Neuronal stem cell (in vitro differentiated cells): ENCODE data around the gene ANAPC4.

Experiments used
- DNase-seq: peaks from one replicate; pipeline ENCODE4 v3.0.0-alpha.2; 2013; ENCODE audit warnings: low spot score
- H2AFZ ChIP-seq: one replicate; pipeline ENCODE4 v1.6.1; 2013; ENCODE audit warnings: mild to moderate bottlenecking, low read length, inconsistent platforms
- H2AK5ac ChIP-seq: 2 replicates; pipeline ENCODE4 v1.6.1; 2013; ENCODE audit warnings: low read depth, mild to moderate bottlenecking, inconsistent platforms, low read length, moderate library complexity, mixed read lengths
- H2BK120ac ChIP-seq: 2 replicates; pipeline ENCODE4 v1.6.1; 2013; ENCODE audit warnings: low read depth, mild to moderate bottlenecking, inconsistent platforms, low read length, moderate library complexity, mixed read lengths
- H2BK12ac ChIP-seq: one replicate; pipeline ENCODE4 v1.6.1; 2013; ENCODE audit warnings: low read length, inconsistent platforms
- H2BK15ac ChIP-seq: 2 replicates; pipeline ENCODE4 v1.6.1; 2013; ENCODE audit warnings: mild to moderate bottlenecking, low read length, inconsistent platforms, mixed read lengths
- H2BK5ac ChIP-seq: one replicate; pipeline ENCODE4 v1.6.1; 2013; ENCODE audit warnings: inconsistent platforms, mild to moderate bottlenecking, low read length, moderate library complexity
- H3K14ac ChIP-seq: one replicate; pipeline ENCODE4 v1.6.1; 2013; ENCODE audit warnings: low read length, inconsistent platforms
- H3K18ac ChIP-seq: 2 replicates; pipeline ENCODE4 v1.6.1; 2013; ENCODE audit warnings: low read length, inconsistent platforms
- H3K23ac ChIP-seq: 2 replicates; pipeline ENCODE4 v1.6.1; 2013; ENCODE audit warnings: low read depth, mild to moderate bottlenecking, mixed read lengths, low read length, inconsistent platforms; ENCODE audit not compliant: poor library complexity
- H3K27ac ChIP-seq: replicated peaks from 3 replicates; pipeline ENCODE4 v1.5.1; 2013; ENCODE audit warnings: low read length, inconsistent platforms
- H3K27me3 ChIP-seq, 3 experiments: 2 replicates each; pipeline ENCODE4 v1.6.1; 2013; ENCODE audit warnings: low read length in 3 of 3, mild to moderate bottlenecking in 2 of 3, inconsistent platforms in 1 of 3, low read depth in 1 of 3, mixed read lengths in 1 of 3, moderate library complexity in 1 of 3; ENCODE audit not compliant: control insufficient read depth in 3 of 3, insufficient read depth in 3 of 3
- H3K36me3 ChIP-seq, 2 donors: replicated peaks in 1 of 2; 2 replicates each; pipeline ENCODE4 v1.6.1; 2013; ENCODE audit warnings: low read length in 2 of 2; ENCODE audit not compliant: control insufficient read depth in 2 of 2, insufficient read depth in 2 of 2
- H3K4ac ChIP-seq: 2 replicates; pipeline ENCODE4 v1.6.1; 2013; ENCODE audit warnings: inconsistent platforms, mild to moderate bottlenecking, low read length, moderate library complexity
- H3K4me1 ChIP-seq, 2 donors: 1 replicate in 1 of 2; 2 replicates in 1 of 2; pipeline ENCODE4 v1.6.1; 2013; ENCODE audit warnings: low read length in 2 of 2, low read depth in 1 of 2; ENCODE audit not compliant: control insufficient read depth in 2 of 2, insufficient read depth in 1 of 2
- H3K4me2 ChIP-seq: one replicate; pipeline ENCODE4 v1.6.1; 2013; ENCODE audit warnings: mild to moderate bottlenecking, low read length, inconsistent platforms; ENCODE audit not compliant: insufficient read depth, poor library complexity, severe bottlenecking
- H3K4me3 ChIP-seq, 2 donors: 2 replicates each; pipeline ENCODE4 v1.5.1; 2013; ENCODE audit warnings: low read length in 2 of 2, mild to moderate bottlenecking in 2 of 2, inconsistent platforms in 1 of 2, moderate library complexity in 1 of 2
- H3K79me1 ChIP-seq: one replicate; pipeline ENCODE4 v1.6.1; 2013; ENCODE audit warnings: low read depth, mild to moderate bottlenecking, inconsistent platforms, low read length, moderate library complexity
- H3K9ac ChIP-seq: one replicate; pipeline ENCODE4 v1.6.1; 2013; ENCODE audit warnings: mild to moderate bottlenecking, low read depth, low read length, inconsistent platforms; ENCODE audit not compliant: poor library complexity
- H3K9me3 ChIP-seq, 2 donors: replicated peaks in 1 of 2; 2 replicates each; pipeline versions ENCODE3 to v1.6.1; 2013; ENCODE audit warnings: low read length in 2 of 2, mild to moderate bottlenecking in 2 of 2, inconsistent platforms in 1 of 2, low read depth in 1 of 2, mixed read lengths in 1 of 2, moderate library complexity in 1 of 2; ENCODE audit not compliant: control insufficient read depth in 2 of 2, insufficient read depth in 1 of 2
- H4K8ac ChIP-seq: one replicate; pipeline ENCODE4 v1.6.1; 2013; ENCODE audit warnings: low read depth, mild to moderate bottlenecking, inconsistent platforms, low read length, moderate library complexity
- H4K91ac ChIP-seq: one replicate; pipeline ENCODE4 v1.6.1; 2013; ENCODE audit warnings: low read length, low read depth, mild to moderate bottlenecking, inconsistent platforms; ENCODE audit not compliant: poor library complexity
- WGBS, 2 donors: extraction: QIAGEN DNeasy Blood & Tissue Kit; methylation state at CpG; one replicate each; pipeline ENCODE4 v1.1.7; 2013; ENCODE audit warnings: missing lambda C conversion rate in 2 of 2, mixed read lengths in 1 of 2; ENCODE audit not compliant: insufficient read length in 2 of 2, insufficient replicate concordance in 1 of 2; ENCODE audit errors: extremely low coverage in 2 of 2; 5-methylcytosine and 5-hydroxymethylcytosine counted together

Gene ANAPC4

DNA sequence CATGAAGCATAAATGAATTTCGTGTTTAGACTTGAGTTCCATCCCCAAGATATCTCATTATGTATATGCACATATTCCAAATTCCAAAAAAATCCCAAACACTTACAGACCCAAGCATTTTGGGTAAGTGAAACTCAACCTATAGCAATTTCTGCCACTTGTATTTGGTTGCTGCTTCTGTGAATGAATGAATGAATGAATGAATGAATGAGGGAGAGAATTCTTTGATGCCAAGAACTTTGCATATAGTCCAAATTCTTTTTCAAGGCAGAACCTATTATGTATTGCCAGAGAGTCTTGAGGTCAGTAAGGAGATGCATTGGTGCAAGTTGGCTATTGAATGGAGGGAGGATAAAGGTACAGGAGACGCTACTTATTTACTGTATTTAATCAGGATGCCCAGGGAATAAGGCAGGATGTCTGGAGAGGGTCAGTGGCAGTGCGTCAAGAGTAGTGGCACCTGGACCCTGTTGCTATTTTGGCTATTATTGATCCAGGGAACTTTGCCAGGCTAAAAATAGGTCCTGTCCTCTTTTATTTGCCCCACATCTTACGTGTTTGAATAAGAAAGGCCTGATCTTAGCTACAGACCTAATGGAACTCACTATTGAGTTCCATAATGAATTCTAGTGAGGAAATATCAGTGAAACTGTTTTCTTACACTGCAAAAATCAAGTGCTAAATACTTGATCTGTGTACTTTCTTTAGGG is 33.9 kb downstream of the ANAPC4 start:
- H3K14ac ChIP-seq, result no peak overlapping the region
- DNase-seq, result no peak

DNA sequence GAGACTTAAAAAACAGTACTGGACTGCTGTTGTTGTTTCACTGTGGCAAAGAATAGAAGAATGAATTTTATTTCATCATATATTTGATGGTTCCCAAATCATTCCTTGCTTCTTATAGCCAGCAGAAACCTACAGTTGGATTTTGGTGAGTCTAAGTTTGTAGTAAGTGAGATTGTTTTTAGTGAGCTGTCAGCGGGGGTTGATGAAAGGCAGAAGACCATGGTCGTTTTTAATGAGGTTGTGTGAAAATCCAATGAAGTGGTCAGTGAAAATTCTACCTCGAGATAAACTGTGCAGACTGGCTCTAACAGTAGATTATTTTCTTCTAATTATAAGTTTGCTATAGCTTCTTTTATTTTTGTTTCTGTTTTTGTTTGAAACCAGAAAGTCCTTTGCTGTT is 36.2 kb downstream of the ANAPC4 start:
- no peaks in the 10 kb centered on the region for H3K9me3 ChIP-seq
- no peak overlapping the region for H3K27ac ChIP-seq
- WGBS, 2 donors, result no CpG with 5 or more reads among the region's 3 CpGs
- H2AFZ ChIP-seq, result no peak overlapping the region
- H3K4me2 ChIP-seq, result no peak overlapping the region
- no peaks in the 10 kb centered on the region for H3K27me3 ChIP-seq
- H4K8ac ChIP-seq, result no peak overlapping the region
- no peak overlapping the region for H3K14ac ChIP-seq
- H2BK15ac ChIP-seq, result no peak overlapping the region
- H2BK5ac ChIP-seq, result no peak overlapping the region
- DNase-seq, result no peak
- H2BK120ac ChIP-seq, result no peak overlapping the region
- no peaks in the 10 kb centered on the region for H3K79me1 ChIP-seq
- H3K36me3 ChIP-seq, result peaks cover 11 to 100% of the 10 kb centered on the region in 2 donors
- H3K18ac ChIP-seq, result no peak overlapping the region
- H3K4me3 ChIP-seq, result no peak overlapping the region
- H4K91ac ChIP-seq, result no peak overlapping the region
- H3K23ac ChIP-seq, result no peak overlapping the region
- H3K4ac ChIP-seq, result no peak overlapping the region
- no peaks in the 10 kb centered on the region for H3K4me1 ChIP-seq
- H2AK5ac ChIP-seq, result no peak overlapping the region
- H3K9ac ChIP-seq, result no peak overlapping the region
- no peak overlapping the region for H2BK12ac ChIP-seq

More for the DNA sequence above, 33.9 kb downstream of the ANAPC4 start:
- H2BK15ac ChIP-seq, result no peak overlapping the region
- no peak overlapping the region for H2BK5ac ChIP-seq
- no peak overlapping the region for H3K23ac ChIP-seq
- no peak overlapping the region for H4K8ac ChIP-seq
- H3K9me3 ChIP-seq, result no peaks in the 10 kb centered on the region
- H3K27ac ChIP-seq, result no peak overlapping the region
- H3K4me2 ChIP-seq, result no peak overlapping the region
- no peak overlapping the region for H4K91ac ChIP-seq
- no peak overlapping the region for H3K4me3 ChIP-seq
- H3K36me3 ChIP-seq, result peaks cover 9 to 100% of the 10 kb centered on the region in 2 donors
- no peaks in the 10 kb centered on the region for H3K27me3 ChIP-seq
- no peak overlapping the region for H2BK120ac ChIP-seq
- no peak overlapping the region for H2BK12ac ChIP-seq
- H2AK5ac ChIP-seq, result no peak overlapping the region
- H3K18ac ChIP-seq, result no peak overlapping the region
- no peaks in the 10 kb centered on the region for H3K79me1 ChIP-seq
- WGBS, 2 donors, result no CpG with 5 or more reads among the region's 4 CpGs
- H3K4me1 ChIP-seq, result no peaks in the 10 kb centered on the region
- no peak overlapping the region for H3K4ac ChIP-seq
- H3K9ac ChIP-seq, result no peak overlapping the region
- H2AFZ ChIP-seq, result no peak overlapping the region

DNA sequence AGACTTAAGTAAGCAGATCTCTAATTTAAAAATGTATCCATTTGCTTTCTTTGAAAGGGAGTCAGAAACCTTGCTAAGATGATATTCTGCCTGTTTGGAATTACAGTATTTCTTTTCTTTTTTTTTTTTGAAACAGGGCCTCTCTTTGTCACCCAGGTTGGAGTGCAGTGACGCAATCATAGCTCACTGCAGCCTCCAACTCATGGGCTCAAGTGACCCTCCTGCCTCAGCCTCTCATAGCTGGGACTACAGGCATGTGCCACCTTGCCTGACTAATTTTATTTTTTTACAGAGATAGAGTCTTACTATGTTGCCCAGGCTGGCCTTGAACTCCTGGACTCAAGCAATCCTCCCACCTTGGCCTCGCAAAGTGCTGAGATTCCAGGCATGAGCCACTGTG is 40.0 kb downstream of the ANAPC4 start:
- H3K14ac ChIP-seq, result no peak overlapping the region
- no peak overlapping the region for H3K9ac ChIP-seq
- no peak overlapping the region for H2BK120ac ChIP-seq
- no peak overlapping the region for H4K91ac ChIP-seq
- H3K4me3 ChIP-seq, result no peak overlapping the region
- no peaks in the 10 kb centered on the region for H3K9me3 ChIP-seq
- no peak overlapping the region for H4K8ac ChIP-seq
- no peak overlapping the region for H2BK5ac ChIP-seq
- no peaks in the 10 kb centered on the region for H3K4me1 ChIP-seq
- no peak overlapping the region for H3K18ac ChIP-seq
- H3K27me3 ChIP-seq, result no peaks in the 10 kb centered on the region
- no CpG with 5 or more reads among the region's 2 CpGs for WGBS, 2 donors
- no peak overlapping the region for H2BK15ac ChIP-seq
- DNase-seq, result no peak
- no peak overlapping the region for H2AFZ ChIP-seq
- H3K36me3 ChIP-seq, result peaks cover 4 to 85% of the 10 kb centered on the region in 2 donors
- H3K4ac ChIP-seq, result no peak overlapping the region
- H3K4me2 ChIP-seq, result no peak overlapping the region
- no peak overlapping the region for H3K23ac ChIP-seq
- no peaks in the 10 kb centered on the region for H3K79me1 ChIP-seq
- no peak overlapping the region for H2AK5ac ChIP-seq
- H3K27ac ChIP-seq, result no peak overlapping the region
- H2BK12ac ChIP-seq, result no peak overlapping the region

DNA sequence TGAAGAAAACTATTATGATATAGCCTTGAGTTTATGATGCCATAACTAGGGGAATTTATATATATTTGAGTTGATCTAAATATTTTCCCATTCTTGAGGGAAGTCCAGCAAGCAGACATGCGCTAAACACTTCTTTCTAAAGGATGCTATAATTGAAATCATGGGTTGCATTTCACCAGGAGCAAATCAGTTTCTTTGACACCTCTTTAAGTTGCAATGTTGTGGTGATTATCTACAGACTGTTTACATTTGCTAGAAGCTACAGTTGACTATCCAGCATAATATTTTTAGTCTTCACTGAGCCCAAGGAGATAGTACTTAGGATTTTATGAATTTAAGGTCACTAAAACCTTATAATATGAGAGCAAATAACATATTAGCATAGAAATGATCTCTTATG is 43.9 kb downstream of the ANAPC4 start:
- H3K4me1 ChIP-seq, result no peaks in the 10 kb centered on the region
- H4K8ac ChIP-seq, result no peak overlapping the region
- no peak overlapping the region for H3K27ac ChIP-seq
- no peak overlapping the region for H3K4me2 ChIP-seq
- peaks cover 4 to 46% of the 10 kb centered on the region in 2 donors for H3K36me3 ChIP-seq
- H2BK5ac ChIP-seq, result no peak overlapping the region
- H3K27me3 ChIP-seq, result no peaks in the 10 kb centered on the region
- H2BK12ac ChIP-seq, result no peak overlapping the region
- no peak overlapping the region for H3K4ac ChIP-seq
- H2AK5ac ChIP-seq, result no peak overlapping the region
- no peak overlapping the region for H2AFZ ChIP-seq
- H3K4me3 ChIP-seq, result no peak overlapping the region
- no peaks in the 10 kb centered on the region for H3K9me3 ChIP-seq
- no CpG with 5 or more reads among the region's 1 CpG for WGBS, 2 donors
- no peak overlapping the region for H4K91ac ChIP-seq
- H3K79me1 ChIP-seq, result no peaks in the 10 kb centered on the region
- no peak overlapping the region for H3K9ac ChIP-seq
- no peak overlapping the region for H3K18ac ChIP-seq
- no peak overlapping the region for H3K14ac ChIP-seq
- H2BK120ac ChIP-seq, result no peak overlapping the region
- DNase-seq, result no peak
- H3K23ac ChIP-seq, result no peak overlapping the region
- H2BK15ac ChIP-seq, result no peak overlapping the region
